Measurements from ENCODE around the gene LCT. TPM values are rescaled to one million over a fixed set of nuclear protein-coding genes. Genes with fewer than 3 reads are reported as not detected.

LCT gene
- total RNA-seq, 1 experiment from 2014 or later: not detected

DNA sequence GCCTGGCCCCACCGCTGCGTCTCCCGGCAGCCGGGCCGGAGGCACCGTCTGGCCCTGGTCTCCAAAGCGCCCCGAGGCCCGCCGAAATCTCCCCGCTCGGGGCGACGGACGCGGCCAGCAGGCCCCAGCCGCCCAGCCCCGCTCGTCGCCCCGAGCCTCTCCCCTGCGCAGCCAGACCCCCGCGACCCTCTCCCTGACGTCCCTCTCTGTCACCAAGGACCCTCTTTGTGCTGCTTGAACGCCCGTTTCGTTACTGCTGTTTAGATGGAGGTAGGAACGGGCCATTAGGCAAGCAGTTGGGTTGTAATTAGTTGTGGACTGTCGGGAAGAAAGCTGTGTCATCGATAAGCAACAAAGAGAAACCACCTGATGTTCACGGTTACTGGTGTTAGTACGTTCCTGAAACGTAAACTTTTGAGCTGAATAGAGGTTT, 94.6 kb downstream of the LCT start:
- no TSS peak for BruUV-seq (replicated peaks)
- Histone ChIP-seq H2AFZ (peak overlapping the region; percentile 90), H3K36me3 (ENCODE audit: low read depth) (peaks cover 5% of the 10 kb centered on the region), H3K9me2 (ENCODE audit: insufficient read depth) (no peaks in the 10 kb centered on the region; the same call in 1 of the 2 replicates), H3K4me3 (peak overlapping the region; percentile 99), H3K4me2 (peak overlapping the region; percentile 99), H3K4me1 (replicated peaks; ENCODE audit: insufficient read depth) (peaks cover 18% of the 10 kb centered on the region), H4K20me1 (ENCODE audit: insufficient read depth) (peaks cover 27% of the 10 kb centered on the region), H3K27me3 (ENCODE audit: insufficient read depth, low read depth) (no peaks in the 10 kb centered on the region), H3K27ac (peak overlapping the region; percentile 86), H3F3A (ENCODE audit: insufficient read depth, low read depth) (no peaks in the 10 kb centered on the region), H3K9me3 (ENCODE audit: insufficient read depth, low read depth) (no peaks in the 10 kb centered on the region), H3K79me2 (ENCODE audit: low read depth) (peaks cover 56% of the 10 kb centered on the region)
- intact Hi-C loops (cut with micrococcal nuclease; ENCODE audit: unreplicated experiment): loop anchor here (5.0 to 10.0 kb wide), 2 partner anchors 45 to 208 kb away; partner anchors contain the start of genes R3HDM1 and ZRANB3
- DNase-seq: peak; percentile 29 to 54
- no peak for TF ChIP-seq EZH2 (IDR thresholded peaks at IDR 0.05; ENCODE audit: low read depth)
- TF ChIP-seq, protein P1, sequence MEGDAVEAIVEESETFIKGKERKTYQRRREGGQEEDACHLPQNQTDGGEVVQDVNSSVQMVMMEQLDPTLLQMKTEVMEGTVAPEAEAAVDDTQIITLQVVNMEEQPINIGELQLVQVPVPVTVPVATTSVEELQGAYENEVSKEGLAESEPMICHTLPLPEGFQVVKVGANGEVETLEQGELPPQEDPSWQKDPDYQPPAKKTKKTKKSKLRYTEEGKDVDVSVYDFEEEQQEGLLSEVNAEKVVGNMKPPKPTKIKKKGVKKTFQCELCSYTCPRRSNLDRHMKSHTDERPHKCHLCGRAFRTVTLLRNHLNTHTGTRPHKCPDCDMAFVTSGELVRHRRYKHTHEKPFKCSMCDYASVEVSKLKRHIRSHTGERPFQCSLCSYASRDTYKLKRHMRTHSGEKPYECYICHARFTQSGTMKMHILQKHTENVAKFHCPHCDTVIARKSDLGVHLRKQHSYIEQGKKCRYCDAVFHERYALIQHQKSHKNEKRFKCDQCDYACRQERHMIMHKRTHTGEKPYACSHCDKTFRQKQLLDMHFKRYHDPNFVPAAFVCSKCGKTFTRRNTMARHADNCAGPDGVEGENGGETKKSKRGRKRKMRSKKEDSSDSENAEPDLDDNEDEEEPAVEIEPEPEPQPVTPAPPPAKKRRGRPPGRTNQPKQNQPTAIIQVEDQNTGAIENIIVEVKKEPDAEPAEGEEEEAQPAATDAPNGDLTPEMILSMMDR (conservative IDR thresholded peaks at IDR 0.05): no peak
- ChIA-PET POLR2A (ENCODE audit: unreplicated experiment) (interaction anchor here (0.6 kb wide), 1 partner anchor 37 kb away, joined by 3 read pairs; no protein-coding TSS in a partner anchor), CTCF (no interaction called here)

DNA sequence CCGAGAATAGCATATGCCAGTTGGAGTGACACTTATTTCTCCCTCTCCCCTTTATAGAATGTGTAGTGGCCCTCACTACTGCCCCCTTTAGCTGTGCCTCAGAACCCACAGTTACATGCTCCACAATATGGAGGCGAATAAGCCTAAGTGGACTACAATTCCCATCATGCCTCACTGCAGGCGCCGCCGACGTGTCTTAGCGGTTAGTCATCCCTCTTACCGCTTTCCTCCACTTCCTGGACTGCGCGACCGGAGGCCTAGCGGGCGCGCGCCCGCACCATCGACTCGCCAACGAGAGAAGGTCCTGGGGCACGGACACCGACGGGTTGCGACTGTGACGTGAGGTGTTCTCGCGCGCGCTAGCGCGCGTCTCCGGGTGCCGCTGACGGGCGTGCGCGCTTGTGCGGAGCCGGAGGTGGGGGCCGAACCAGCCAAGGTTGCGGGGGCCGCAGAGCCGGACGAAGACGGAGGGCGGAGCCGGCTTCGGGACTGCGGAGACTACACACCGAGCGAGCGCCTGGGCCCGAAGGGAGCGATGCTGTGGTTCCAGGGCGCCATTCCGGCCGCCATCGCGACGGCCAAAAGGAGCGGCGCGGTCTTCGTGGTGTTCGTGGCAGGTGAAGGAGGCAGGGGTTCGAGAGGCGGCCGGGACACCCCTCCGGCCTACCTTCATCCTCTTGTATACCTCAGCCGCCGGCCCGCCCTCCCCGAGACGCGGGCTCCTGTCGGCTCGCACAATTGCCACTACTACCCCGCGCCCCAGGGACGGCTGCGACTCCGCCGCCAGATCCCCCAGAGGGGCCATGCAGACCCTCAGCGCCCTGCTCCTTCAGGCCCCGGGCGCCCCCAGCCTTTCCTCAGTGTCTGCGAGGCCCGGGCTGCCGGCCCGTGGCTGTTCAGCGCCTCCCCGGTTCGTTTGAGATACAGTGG, 95.3 kb downstream of the LCT start, which contains the start of gene UBXN4:
Gene UBXN4, plus strand, starts transcription at position 461 of the 930 bp plus-strand sequence. Its CDS starts 75 bp downstream, at position 536.
- Histone ChIP-seq H2AFZ (peak within 1 kb of the TSS; percentile 90), H3K9me3 (ENCODE audit: insufficient read depth, low read depth) (no peaks in the 10 kb centered on the region), H3K4me2 (peak within 1 kb of the TSS; percentile 99), H4K20me1 (ENCODE audit: insufficient read depth) (peaks cover 25% of the 10 kb centered on the region), H3K9me2 (ENCODE audit: insufficient read depth) (no peaks in the 10 kb centered on the region; the same call in 1 of the 2 replicates), H3K79me2 (ENCODE audit: low read depth) (peaks cover 49% of the 10 kb centered on the region), H3K27ac (peak within 1 kb of the TSS; percentile 86), H3K4me3 (peak within 1 kb of the TSS; percentile 99), H3K27me3 (ENCODE audit: insufficient read depth, low read depth) (no peaks in the 10 kb centered on the region), H3F3A (ENCODE audit: insufficient read depth, low read depth) (no peaks in the 10 kb centered on the region), H3K4me1 (replicated peaks; ENCODE audit: insufficient read depth) (peaks cover 18% of the 10 kb centered on the region), H3K36me3 (ENCODE audit: low read depth) (peaks cover 5% of the 10 kb centered on the region)
- CTCF ChIA-PET: no interaction called here
- POLR2A ChIA-PET (ENCODE audit: unreplicated experiment): interaction anchor here (0.6 to 0.8 kb wide), 2 partner anchors 135 to 258 kb away, joined by 4 to 11 read pairs; partner anchors contain the start of gene MCM6
- TF ChIP-seq, protein P1 (conservative IDR thresholded peaks at IDR 0.05): peak; percentile 54
- no peak for TF ChIP-seq EZH2 (IDR thresholded peaks at IDR 0.05; ENCODE audit: low read depth)
- intact Hi-C loops (cut with micrococcal nuclease; ENCODE audit: unreplicated experiment): loop anchor here (5.0 to 10.0 kb wide), 2 partner anchors 46 to 207 kb away; partner anchors contain the start of genes R3HDM1 and ZRANB3
- DNase-seq: peak; percentile 91 to 94
- BruUV-seq (replicated peaks): no TSS peak

DNA sequence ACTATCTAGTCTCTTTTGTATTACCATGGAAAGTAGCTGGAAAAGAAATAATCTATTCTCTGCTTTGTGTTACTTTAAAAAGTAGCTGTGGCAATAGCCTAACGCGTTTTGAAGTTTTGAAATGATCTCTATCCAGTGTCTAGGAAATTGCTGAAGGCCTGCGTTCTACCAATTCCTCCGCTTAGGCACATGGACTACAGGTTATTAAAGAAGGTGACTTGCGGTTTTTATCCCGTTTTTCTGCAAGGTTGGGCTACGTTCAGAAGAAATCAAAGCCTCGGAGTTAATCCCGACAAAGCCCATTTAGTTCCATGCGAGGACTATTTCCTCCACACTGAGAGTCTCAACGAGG, 96.0 kb downstream of the LCT start:
- Histone ChIP-seq H3K4me1 (replicated peaks; ENCODE audit: insufficient read depth) (peaks cover 18% of the 10 kb centered on the region), H3K4me2 (peak overlapping the region; percentile 20; the same call in 1 of the 2 replicates), H3K79me2 (ENCODE audit: low read depth) (peaks cover 43% of the 10 kb centered on the region), H4K20me1 (ENCODE audit: insufficient read depth) (peaks cover 18% of the 10 kb centered on the region), H3F3A (ENCODE audit: insufficient read depth, low read depth) (no peaks in the 10 kb centered on the region), H2AFZ (peak overlapping the region; percentile 52; the same call in 1 of the 2 replicates), H3K36me3 (ENCODE audit: low read depth) (peaks cover under 1% of the 10 kb centered on the region), H3K27me3 (ENCODE audit: insufficient read depth, low read depth) (no peaks in the 10 kb centered on the region), H3K9me2 (ENCODE audit: insufficient read depth) (no peaks in the 10 kb centered on the region; the same call in 1 of the 2 replicates), H3K4me3 (no peak overlapping the region; the same call in 1 of the 2 replicates), H3K9me3 (ENCODE audit: insufficient read depth, low read depth) (no peaks in the 10 kb centered on the region), H3K27ac (no peak overlapping the region)
- TF ChIP-seq EZH2 (IDR thresholded peaks at IDR 0.05; ENCODE audit: low read depth): no peak
- TF ChIP-seq, protein P1 (conservative IDR thresholded peaks at IDR 0.05): no peak
- ChIA-PET CTCF (no interaction called here), POLR2A (ENCODE audit: unreplicated experiment) (interaction anchor here (0.8 kb wide), 1 partner anchor 135 kb away, joined by 11 read pairs; the partner anchor contains the start of gene MCM6)
- no peak for DNase-seq
- intact Hi-C loops (cut with micrococcal nuclease; ENCODE audit: unreplicated experiment): loop anchor here (5.0 to 10.0 kb wide), 2 partner anchors 46 to 206 kb away; partner anchors contain the start of genes R3HDM1 and ZRANB3
- TSS peak; percentile 66 for BruUV-seq (replicated peaks)

All from PC-9 (cell line).